VCaP (cell line): ENCODE results near the gene SUMO3.

Experiments
- H3K27ac ChIP-seq: fragments of 450-650 bp; 2 replicates; pipeline ENCODE4 v1.5.1; 2017
- TF ChIP-seq, protein P1 (sequence below): fragments of 450-650 bp; conservative IDR thresholded peaks from 2 replicates; pipeline ENCODE4 v1.5.1; 2017; ENCODE audit warnings: mild to moderate bottlenecking, moderate library complexity

The SUMO3 gene

DNA sequence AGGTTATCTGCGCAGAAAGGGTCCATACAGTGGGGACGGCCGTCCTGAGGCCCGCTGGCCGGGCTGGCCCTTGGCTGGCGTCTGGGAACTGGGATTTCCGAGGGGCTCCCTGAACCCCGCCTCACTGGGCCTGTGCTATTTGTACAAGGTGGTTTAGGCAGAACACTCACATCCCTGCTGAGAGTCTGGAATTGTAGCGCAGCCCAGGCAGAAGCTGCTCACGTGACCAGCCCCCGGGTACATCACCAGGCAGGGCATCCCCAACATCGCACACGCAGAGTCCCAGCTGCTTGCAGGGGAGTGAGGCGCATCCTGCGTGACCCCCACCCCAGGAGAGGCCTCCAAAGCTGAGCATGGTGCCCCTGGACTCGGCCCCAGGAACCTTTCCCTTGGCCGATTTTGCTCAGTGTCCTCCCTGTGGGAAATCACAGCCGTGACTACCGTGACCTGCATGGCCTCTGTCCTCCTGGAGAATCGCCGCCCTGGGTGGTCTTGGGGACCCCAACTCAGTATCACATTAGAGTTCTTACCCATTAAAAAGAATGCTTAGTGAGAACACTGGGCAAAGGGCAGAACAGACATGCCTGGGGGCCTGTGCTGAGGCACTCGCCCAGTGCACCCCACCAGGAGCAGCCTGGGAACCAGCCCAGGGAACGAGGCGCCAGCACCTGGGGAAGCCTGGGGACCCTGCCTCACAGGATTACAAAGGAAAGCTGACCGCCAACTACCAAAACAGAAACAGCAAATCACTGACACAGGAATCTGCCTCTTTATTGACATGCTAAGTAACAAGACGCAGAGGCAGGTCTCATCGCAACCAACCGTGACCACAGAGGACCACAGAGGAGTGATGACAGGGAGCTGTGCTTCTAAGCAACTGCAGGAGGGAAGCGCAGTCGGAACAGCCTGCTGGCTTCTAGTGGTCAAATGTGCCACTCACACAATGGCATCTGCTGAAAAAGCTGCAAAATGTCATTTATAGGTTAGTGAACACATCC lies 49.7 kb downstream of the SUMO3 start:
- H3K27ac ChIP-seq = peak overlapping the region; percentile 82
- TF ChIP-seq, protein P1, sequence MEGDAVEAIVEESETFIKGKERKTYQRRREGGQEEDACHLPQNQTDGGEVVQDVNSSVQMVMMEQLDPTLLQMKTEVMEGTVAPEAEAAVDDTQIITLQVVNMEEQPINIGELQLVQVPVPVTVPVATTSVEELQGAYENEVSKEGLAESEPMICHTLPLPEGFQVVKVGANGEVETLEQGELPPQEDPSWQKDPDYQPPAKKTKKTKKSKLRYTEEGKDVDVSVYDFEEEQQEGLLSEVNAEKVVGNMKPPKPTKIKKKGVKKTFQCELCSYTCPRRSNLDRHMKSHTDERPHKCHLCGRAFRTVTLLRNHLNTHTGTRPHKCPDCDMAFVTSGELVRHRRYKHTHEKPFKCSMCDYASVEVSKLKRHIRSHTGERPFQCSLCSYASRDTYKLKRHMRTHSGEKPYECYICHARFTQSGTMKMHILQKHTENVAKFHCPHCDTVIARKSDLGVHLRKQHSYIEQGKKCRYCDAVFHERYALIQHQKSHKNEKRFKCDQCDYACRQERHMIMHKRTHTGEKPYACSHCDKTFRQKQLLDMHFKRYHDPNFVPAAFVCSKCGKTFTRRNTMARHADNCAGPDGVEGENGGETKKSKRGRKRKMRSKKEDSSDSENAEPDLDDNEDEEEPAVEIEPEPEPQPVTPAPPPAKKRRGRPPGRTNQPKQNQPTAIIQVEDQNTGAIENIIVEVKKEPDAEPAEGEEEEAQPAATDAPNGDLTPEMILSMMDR = no peak

DNA sequence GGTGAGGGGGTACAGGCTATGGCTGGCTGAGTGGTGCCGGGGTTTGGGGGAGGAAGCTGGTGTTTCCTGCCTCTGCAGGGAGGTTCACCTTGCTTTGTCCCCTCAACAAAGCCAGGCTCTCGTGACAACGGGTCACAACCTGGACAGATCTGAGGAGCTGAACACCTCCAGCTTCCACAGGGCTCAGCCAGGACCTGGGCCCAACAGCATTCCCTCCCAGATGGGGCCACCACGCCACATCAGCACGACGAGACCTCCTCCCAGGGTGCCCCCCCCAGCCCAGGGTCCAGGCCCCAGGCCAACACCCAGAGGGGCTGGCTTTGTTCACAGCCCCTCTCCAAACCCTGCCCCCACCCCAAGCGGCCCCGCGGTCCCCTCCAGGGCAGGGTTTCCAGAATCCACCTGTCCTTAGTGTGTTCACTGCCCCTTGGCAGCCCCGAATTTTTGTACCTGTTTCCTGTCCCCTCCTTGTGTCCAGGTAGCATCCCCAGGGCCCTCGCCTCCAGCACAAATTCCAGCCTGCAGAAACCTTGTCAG lies 51.0 kb downstream of the SUMO3 start:
- TF ChIP-seq, protein P1 = no peak
- H3K27ac ChIP-seq = peak overlapping the region; percentile 82

DNA sequence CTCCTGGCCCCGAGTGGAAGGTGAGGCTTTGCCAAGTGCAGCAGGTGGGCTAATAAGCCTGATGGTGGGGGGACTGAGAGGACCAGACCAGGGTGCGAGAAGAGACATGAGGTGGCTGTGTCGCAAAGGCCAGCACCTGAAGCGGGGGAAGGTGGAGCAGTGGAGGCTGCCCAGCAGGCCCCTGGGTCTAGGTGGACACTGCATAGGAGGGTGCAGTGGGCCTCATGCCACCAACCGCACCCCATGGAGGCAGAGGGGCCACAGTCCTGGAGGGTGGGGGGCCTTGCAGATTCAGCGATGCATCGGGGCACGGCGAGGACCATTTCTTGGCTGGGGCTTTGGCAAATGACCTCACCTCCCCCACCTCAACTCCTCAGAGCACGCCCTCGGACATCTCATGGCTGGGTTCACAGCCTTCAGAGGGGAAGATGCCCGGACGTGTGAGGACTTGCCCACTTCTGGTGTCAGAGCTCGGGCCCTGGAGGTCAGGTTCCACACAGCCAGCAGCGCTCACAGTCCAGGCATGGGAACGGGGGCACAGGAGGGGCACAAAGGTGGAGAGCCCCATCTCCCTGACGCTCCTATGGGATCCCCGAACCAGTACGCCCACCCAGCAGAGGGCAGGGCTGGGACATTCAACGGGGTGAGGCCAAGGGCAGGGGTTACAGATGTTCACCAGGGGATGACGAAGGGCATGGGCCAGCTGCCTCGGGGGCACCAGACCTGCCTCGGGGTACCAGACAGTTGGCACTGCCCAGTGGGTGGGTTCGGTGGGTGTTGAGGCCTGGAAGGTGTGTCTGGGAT lies 51.6 kb downstream of the SUMO3 start:
- TF ChIP-seq, protein P1 = no peak
- peak overlapping the region; percentile 82 for H3K27ac ChIP-seq

DNA sequence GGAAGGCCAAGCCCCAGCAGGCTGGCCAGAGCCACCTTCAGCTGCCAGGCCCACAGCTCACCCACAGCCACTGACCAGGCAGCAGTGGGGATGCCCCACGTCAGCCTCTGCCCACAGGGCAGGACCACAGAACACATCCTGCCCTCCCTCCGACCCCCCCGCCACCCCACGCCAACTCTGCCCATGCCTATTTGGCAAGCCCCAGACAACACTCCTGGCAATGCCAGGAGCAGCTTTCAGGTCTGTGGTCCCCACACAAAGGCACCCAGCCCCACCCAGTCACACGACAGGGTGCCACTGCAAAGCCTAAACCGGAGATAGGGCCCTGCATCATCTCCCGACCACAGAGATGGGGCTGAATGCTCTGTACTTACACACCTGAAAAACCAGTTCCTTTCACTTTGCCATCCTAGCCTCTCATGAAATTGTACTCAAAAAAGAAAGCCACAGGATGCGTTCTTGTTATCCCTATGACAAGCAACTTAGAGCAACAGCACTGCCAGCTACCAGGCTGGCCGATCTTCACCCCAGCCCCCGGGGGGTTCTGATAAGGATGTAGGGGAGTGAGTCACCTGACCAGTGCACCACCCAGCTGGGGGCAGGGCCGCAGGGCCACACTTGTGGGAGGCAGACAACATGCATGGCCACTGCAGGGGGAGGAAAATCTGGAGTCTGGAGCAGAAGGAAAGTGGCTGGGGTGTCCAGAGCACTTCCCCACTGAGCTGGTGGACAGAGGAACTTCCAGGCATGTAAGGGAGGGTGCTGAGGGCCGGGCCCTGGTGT lies 52.4 kb downstream of the SUMO3 start:
- peak overlapping the region; percentile 82 for H3K27ac ChIP-seq
- TF ChIP-seq, protein P1 = no peak

DNA sequence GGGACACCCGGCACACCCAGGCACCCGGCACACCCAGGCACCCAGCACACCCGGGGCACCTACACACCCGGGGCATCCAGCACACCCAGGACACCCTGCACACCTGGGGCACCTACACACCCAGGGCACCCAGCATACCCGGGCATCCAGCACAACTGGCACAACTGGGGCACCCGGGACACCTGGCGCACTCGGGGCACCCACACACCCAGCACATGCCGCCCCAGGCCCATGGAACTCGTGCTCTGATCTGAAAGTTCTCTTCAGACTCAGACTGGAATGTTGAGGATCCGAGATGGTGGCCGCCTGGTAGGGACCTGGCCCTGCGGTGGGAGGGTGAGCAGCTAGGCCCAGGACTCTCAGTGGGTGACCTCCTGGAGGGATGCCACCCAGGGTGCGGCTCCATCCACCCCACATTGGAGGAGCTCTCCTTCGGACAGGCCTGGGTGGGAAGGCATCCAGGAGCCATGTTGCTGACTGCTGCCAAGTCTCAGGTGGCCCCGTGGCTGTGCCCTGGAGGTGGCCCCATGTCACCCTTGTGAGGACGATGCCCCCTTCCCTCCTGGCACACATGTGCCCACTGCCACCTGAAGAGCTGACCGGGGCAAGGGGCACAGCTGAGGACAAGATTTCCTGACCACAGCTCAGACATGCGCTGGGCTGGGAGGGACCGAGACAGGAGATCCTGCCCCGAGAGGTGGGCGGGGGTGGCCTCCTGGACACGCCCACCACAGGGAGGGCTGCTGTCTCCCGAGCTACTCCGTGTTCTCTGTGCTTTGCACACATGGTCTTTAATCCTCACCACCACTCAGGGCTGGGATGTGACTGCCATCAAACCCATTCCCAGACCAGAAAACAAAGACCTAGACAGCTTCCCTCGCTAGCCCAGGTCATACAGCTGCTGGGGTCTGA lies 53.3 kb downstream of the SUMO3 start:
- H3K27ac ChIP-seq = peak overlapping the region; percentile 82
- TF ChIP-seq, protein P1 = no peak

DNA sequence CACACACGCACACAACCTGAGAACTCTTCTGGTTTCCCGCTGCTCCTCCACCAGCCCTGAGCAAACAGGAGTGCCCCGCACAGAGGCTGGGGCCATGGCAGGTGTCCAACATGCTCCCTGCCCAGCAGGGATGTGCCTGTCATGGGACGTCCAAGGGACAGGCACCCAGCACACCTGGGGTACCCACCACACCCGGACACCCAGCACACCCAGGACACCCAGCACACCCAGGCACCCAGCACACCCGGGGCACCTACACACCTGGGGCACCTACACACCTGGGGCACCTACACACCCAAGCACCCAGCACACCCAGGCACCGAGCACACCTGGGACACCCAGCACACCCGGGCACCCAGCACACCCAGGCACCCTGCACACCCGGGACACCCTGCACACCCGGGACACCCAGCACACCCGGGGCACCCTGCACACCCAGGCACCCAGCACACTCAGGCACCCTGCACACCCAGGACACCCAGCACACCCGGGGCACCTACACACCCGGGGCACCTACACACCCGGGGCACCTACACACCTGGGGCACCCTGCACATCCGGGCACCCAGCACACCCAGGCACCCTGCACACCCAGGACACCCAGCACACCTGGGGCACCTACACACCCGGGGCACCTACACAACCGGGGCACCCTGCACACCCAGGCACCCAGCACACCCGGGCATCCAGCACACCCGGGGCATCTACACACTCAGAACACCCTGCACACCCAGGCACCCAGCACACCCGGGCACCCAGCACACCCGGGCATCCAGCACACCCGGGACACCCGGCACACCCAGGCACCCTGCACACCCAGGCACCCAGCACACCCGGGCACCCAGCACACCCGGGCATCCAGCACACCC lies 54.2 kb downstream of the SUMO3 start:
- TF ChIP-seq, protein P1 = no peak
- peak overlapping the region; percentile 82 for H3K27ac ChIP-seq
